Ascending aorta (tissue), 2 donors: ENCODE data around the gene PFKFB3. TPM values are rescaled to one million over a fixed set of nuclear protein-coding genes. Genes with fewer than 3 reads are reported as not detected.
"Not testable (repeated sequence)": the region's sequence is repeated elsewhere in the genome, so short reads cannot be mapped to it uniquely, and the experiment has no call there.

ENCODE experiments used
- DNase-seq, 2 donors: peaks; one replicate each; pipeline ENCODE4 v3.0.0-alpha.2; 2019; ENCODE audit warnings: low spot score in 2 of 2
- H3K27ac ChIP-seq, 2 donors: fragments of 200-600 bp; sonication (generic); one replicate each; pipeline ENCODE4 v1.5.1; 2016 to 2017; ENCODE audit warnings: mild to moderate bottlenecking in 1 of 2
- H3K27me3 ChIP-seq: fragments of 200-600 bp; sonication (generic); one replicate; pipeline ENCODE4 v1.5.1; 2017
- H3K36me3 ChIP-seq, 2 donors: fragments of 200-600 bp; sonication (generic); one replicate each; pipeline ENCODE4 v1.5.1; 2016
- H3K4me1 ChIP-seq, 2 donors: fragments of 200-600 bp; sonication (generic); one replicate each; pipeline ENCODE4 v1.5.1; 2016 to 2017; ENCODE audit warnings: mild to moderate bottlenecking in 1 of 2
- H3K4me3 ChIP-seq, 2 donors: fragments of 200-600 bp; sonication (generic); one replicate each; pipeline ENCODE4 v1.5.1; 2016 to 2017; ENCODE audit warnings: mild to moderate bottlenecking in 1 of 2
- H3K9me3 ChIP-seq, 2 donors: fragments of 200-600 bp; sonication (generic); one replicate each; pipeline ENCODE4 v1.5.1; 2016
- CTCF ChIP-seq, 3 experiments: fragments of 200-600 bp in 2 of 3; fragments of 450-650 bp in 1 of 3; sonication (generic) in 2 of 3; IDR thresholded peaks; one replicate each; pipeline ENCODE4 v1.5.1; 2016 to 2019; ENCODE audit warnings: antibody characterized with exemption in 3 of 3, mild to moderate bottlenecking in 1 of 3, moderate library complexity in 1 of 3
- intact Hi-C: fragments of 100-400 bp; cut with DNase I; formaldehyde crosslinking; loops from one replicate; pipeline ENCODE4 v1.15.1; 2023
- total RNA-seq: library from RNA; depleted of rRNA; stranded (reverse); fragments of >200 nt; gene quantifications from one replicate; pipeline ENCODE4 v1.1.0, GENCODE V29; 2016

Gene PFKFB3
- total RNA-seq, 1 donor from 2014 or later = 68.0 TPM

DNA sequence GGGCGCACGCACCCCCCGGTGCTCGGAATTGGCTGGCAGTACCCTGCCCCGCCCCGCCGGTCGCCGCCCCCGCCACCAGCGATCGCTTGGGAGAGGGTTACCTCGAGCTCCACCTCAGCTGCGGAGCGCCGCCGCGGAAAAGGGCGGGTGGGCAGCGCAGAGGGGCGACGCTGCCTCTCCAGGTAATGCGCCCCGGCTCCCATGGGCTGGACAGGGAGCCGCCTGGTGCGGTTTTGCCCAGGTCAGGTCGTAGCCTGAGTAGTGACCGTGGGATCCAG lies 1.3 kb downstream of the PFKFB3 start:
- TF ChIP-seq CTCF (IDR thresholded peaks at IDR 0.05) = no peak
- Histone ChIP-seq H3K27me3 (no peaks in the 10 kb centered on the region), H3K9me3 (no peaks in the 10 kb centered on the region), H3K4me3 (peak overlapping the region; percentile 92 to 97), H3K4me1 (peaks cover 0 to 44% of the 10 kb centered on the region in 2 donors), H3K27ac (peak overlapping the region; percentile 96 to 99), H3K36me3 (no peaks in the 10 kb centered on the region)
- intact Hi-C loops = loop anchor here (5.0 kb wide), 1 partner anchor 257 kb away; no protein-coding TSS in a partner anchor
- DNase-seq = no peak

- peak; percentile 47 to 90 for DNase-seq
- H3K4me3 ChIP-seq = peak overlapping the region; percentile 92 to 97
- peak overlapping the region; percentile 96 to 99 for H3K27ac ChIP-seq
- no peaks in the 10 kb centered on the region for H3K36me3 ChIP-seq
- TF ChIP-seq CTCF (IDR thresholded peaks at IDR 0.05) = no peak
- intact Hi-C loops = loop anchor here (5.0 kb wide), 1 partner anchor 257 kb away; no protein-coding TSS in a partner anchor
- peaks cover 0 to 47% of the 10 kb centered on the region in 2 donors for H3K4me1 ChIP-seq
- H3K27me3 ChIP-seq = no peaks in the 10 kb centered on the region
- H3K9me3 ChIP-seq = no peaks in the 10 kb centered on the region
Observed at GRCh38 chr10:6204341-6205191, 1.8 kb downstream of the PFKFB3 start.

GRCh38 chr10:6206486-6206885 lies 3.8 kb downstream of the PFKFB3 start:
- Histone ChIP-seq H3K27ac (peak overlapping the region; percentile 53 to 54), H3K4me1 (peaks cover 4 to 48% of the 10 kb centered on the region in 2 donors), H3K4me3 (peak overlapping the region in 1 of 2 donors; percentile 38)
- H3K9me3 ChIP-seq, intact Hi-C loops, H3K27me3 ChIP-seq, DNase-seq, H3K36me3 ChIP-seq: not testable (repeated sequence)

DNA sequence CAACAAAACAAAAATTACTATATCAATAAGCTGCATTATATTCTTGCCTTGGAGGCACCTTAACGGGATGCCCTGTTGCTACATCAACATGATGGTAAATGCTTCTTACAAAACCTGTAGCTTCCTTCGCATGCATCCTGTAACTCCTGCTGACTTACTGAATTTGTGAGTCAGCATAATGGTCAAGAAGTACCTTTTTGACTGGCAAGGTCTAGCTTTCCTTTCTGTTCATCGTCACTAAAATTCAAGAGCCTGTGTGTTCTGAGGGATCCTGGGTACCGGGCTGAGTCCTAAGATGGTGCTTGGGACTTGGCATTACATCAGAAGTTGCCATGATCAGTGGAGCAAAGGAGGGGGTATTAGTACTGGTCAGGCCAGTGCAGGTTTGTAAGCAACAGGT lies 4.9 kb downstream of the PFKFB3 start:
- intact Hi-C loops = no loop called here
- peak overlapping the region; percentile 53 to 57 for H3K27ac ChIP-seq
- no peak for TF ChIP-seq CTCF (IDR thresholded peaks at IDR 0.05)

GRCh38 chr10:6208799-6209235 lies 6.1 kb downstream of the PFKFB3 start:
- Histone ChIP-seq H3K9me3 (no peaks in the 10 kb centered on the region), H3K36me3 (peaks cover 5 to 6% of the 10 kb centered on the region in 2 donors), H3K27ac (peak overlapping the region; percentile 51 to 57), H3K4me1 (peaks cover 7 to 59% of the 10 kb centered on the region in 2 donors), H3K4me3 (peak overlapping the region in 1 of 2 donors; percentile 42), H3K27me3 (no peaks in the 10 kb centered on the region)
- no peak for DNase-seq
- TF ChIP-seq CTCF (IDR thresholded peaks at IDR 0.05) = no peak
- intact Hi-C loops = no loop called here

More for the DNA sequence above, 4.9 kb downstream of the PFKFB3 start:
- H3K4me1 ChIP-seq = peaks cover 7 to 49% of the 10 kb centered on the region in 2 donors
- H3K4me3 ChIP-seq = peak overlapping the region in 1 of 2 donors; percentile 42
- no peaks in the 10 kb centered on the region for H3K36me3 ChIP-seq
- H3K9me3 ChIP-seq = no peaks in the 10 kb centered on the region
- no peak for DNase-seq
- no peaks in the 10 kb centered on the region for H3K27me3 ChIP-seq

GRCh38 chr10:6211341-6211670 lies 8.6 kb downstream of the PFKFB3 start:
- H3K27me3 ChIP-seq = no peaks in the 10 kb centered on the region
- peak overlapping the region; percentile 81 to 87 for H3K27ac ChIP-seq
- H3K36me3 ChIP-seq = peaks cover 30 to 31% of the 10 kb centered on the region in 2 donors
- TF ChIP-seq CTCF (IDR thresholded peaks at IDR 0.05) = no peak
- H3K9me3 ChIP-seq = no peaks in the 10 kb centered on the region
- intact Hi-C loops = no loop called here
- H3K4me3 ChIP-seq = peak overlapping the region; percentile 22 to 40
- peaks cover 7 to 49% of the 10 kb centered on the region in 2 donors for H3K4me1 ChIP-seq
- DNase-seq = no peak
